Hepatocyte (in vitro differentiated cells): ENCODE data around the gene IGLL5. TPM values are rescaled to one million over a fixed set of nuclear protein-coding genes. Genes with fewer than 3 reads are reported as not detected.

Experiments
- DNase-seq: peaks from one replicate; pipeline ENCODE4 v3.0.0-alpha.2; 2016; ENCODE audit warnings: low spot score
- H2AFZ ChIP-seq: fragments of 200-600 bp; sonication (generic); 2 replicates; pipeline ENCODE4 v1.6.0; 2016; ENCODE audit warnings: antibody characterized with exemption, mild to moderate bottlenecking
- H3K27ac ChIP-seq: fragments of 200-600 bp; sonication (generic); 2 replicates; pipeline ENCODE4 v1.5.1; 2016; ENCODE audit warnings: mild to moderate bottlenecking
- H3K27me3 ChIP-seq: fragments of 200-600 bp; sonication (generic); 2 replicates; pipeline ENCODE4 v1.6.1; 2016
- H3K36me3 ChIP-seq: fragments of 200-600 bp; sonication (generic); replicated peaks from 2 replicates; pipeline ENCODE4 v1.5.1; 2016; ENCODE audit warnings: low read depth; ENCODE audit not compliant: insufficient read depth
- H3K4me1 ChIP-seq: fragments of 200-600 bp; sonication (generic); 2 replicates; pipeline ENCODE4 v1.5.1; 2016; ENCODE audit warnings: mild to moderate bottlenecking, moderate library complexity; ENCODE audit not compliant: insufficient read depth
- H3K4me2 ChIP-seq: fragments of 200-600 bp; sonication (generic); 2 replicates; pipeline ENCODE4 v1.6.0; 2016
- H3K4me3 ChIP-seq: fragments of 200-600 bp; sonication (generic); 2 replicates; pipeline ENCODE4 v1.5.1; 2016; ENCODE audit warnings: mild to moderate bottlenecking
- H3K79me2 ChIP-seq: fragments of 200-600 bp; sonication (generic); 2 replicates; pipeline ENCODE4 v1.6.0; 2017; ENCODE audit warnings: mild to moderate bottlenecking
- H3K9me2 ChIP-seq: fragments of 200-600 bp; sonication (generic); replicated peaks from 2 replicates; pipeline ENCODE4 v1.6.0; 2017; ENCODE audit warnings: mild to moderate bottlenecking; ENCODE audit not compliant: insufficient read depth
- H3K9me3 ChIP-seq: fragments of 200-600 bp; sonication (generic); 2 replicates; pipeline ENCODE4 v1.5.1; 2016; ENCODE audit warnings: low read depth, mild to moderate bottlenecking
- H4K20me1 ChIP-seq: fragments of 200-600 bp; sonication (generic); 2 replicates; pipeline ENCODE4 v1.6.0; 2016; ENCODE audit warnings: mild to moderate bottlenecking; ENCODE audit not compliant: insufficient read depth, poor library complexity, severe bottlenecking
- CTCF ChIP-seq: fragments of 200-600 bp; sonication (generic); IDR thresholded peaks from 2 replicates; pipeline ENCODE4 v1.5.1; 2016; ENCODE audit warnings: antibody characterized with exemption, mild to moderate bottlenecking; ENCODE audit not compliant: poor library complexity
- EZH2 ChIP-seq: fragments of 200-600 bp; sonication (generic); IDR thresholded peaks from 2 replicates; pipeline ENCODE4 v1.6.1; 2016; ENCODE audit warnings: antibody characterized with exemption, mild to moderate bottlenecking, borderline replicate concordance
- EZH2phosphoT487 ChIP-seq: fragments of 200-600 bp; sonication (generic); IDR thresholded peaks from one replicate; pipeline ENCODE4 v1.6.1; 2018; ENCODE audit warnings: antibody characterized with exemption, mild to moderate bottlenecking, low read depth, moderate library complexity; ENCODE audit not compliant: unreplicated experiment, severe bottlenecking
- WGBS: methylation state at CpG from one replicate; pipeline ENCODE4 v1.1.6; 2016; ENCODE audit warnings: low lambda C conversion rate; ENCODE audit errors: missing lambda C conversion rate; 5-methylcytosine and 5-hydroxymethylcytosine counted together
- polyA plus RNA-seq: library from polyadenylated mRNA; unstranded; fragments of >200 nt; fragmentation: Nextera tagmentation; extraction: Ambion mirVana; gene quantifications from 2 replicates; pipeline ENCODE4 v1.2.1, GENCODE V29; 2016
- total RNA-seq: library from RNA; depleted of rRNA; stranded (reverse); fragments of >200 nt; gene quantifications from 2 replicates; pipeline ENCODE4 v1.2.3, GENCODE V29; 2014

The IGLL5 gene
- total and polyA plus RNA-seq, 2 experiments from 2014 or later: not detected

DNA sequence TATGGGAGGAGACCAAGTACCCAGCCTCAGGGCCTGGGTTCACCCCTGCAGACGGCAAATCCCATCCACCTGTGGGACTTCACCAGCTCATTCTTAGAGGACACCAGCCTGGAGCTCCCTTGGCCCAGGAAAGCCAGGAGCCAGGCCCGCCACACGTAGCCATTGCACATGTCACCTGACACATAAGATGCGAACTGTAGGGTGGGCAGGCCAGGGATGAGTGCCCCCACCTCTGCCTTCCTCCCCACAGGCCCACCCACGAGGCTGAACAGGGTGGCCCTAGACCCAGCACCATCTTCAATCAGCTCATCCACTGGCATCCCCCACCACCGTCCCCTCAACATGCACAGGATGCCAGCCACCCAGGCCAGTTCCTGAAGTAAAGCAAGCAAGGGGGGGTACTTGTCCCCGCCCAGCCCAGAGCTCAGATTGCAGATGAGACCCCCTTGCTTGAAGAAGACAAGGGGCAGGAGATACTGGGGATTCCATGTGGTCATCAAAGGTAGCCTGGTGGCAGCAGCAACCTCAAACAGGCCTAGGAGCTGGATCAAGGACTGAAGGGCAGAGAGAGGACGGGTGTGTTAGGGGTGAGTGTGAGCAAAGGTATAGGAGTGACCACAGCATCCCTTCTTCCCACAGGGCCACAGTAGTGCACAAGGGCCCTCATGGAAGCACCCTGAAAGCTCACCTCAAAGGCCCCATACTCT lies 45.6 kb downstream of the IGLL5 start:
- DNase-seq: no peak
- Histone ChIP-seq H2AFZ (no peak overlapping the region), H3K9me3 (no peaks in the 10 kb centered on the region), H3K36me3 (no peaks in the 10 kb centered on the region), H3K79me2 (no peaks in the 10 kb centered on the region), H3K9me2 (no peaks in the 10 kb centered on the region), H3K4me3 (no peak overlapping the region), H3K27ac (no peak overlapping the region), H3K27me3 (no peaks in the 10 kb centered on the region), H3K4me1 (peaks cover 9% of the 10 kb centered on the region), H3K4me2 (no peak overlapping the region), H4K20me1 (no peaks in the 10 kb centered on the region)
- WGBS: 92% methylated on average over 7 of the region's 8 CpGs
- TF ChIP-seq EZH2 (no peak), EZH2phosphoT487 (no peak)

- H3K27ac ChIP-seq: no peak overlapping the region
- H3K27me3 ChIP-seq: no peaks in the 10 kb centered on the region
- no peak for TF ChIP-seq EZH2phosphoT487
- no peak for TF ChIP-seq EZH2
- no peak for TF ChIP-seq CTCF
- no peaks in the 10 kb centered on the region for H3K36me3 ChIP-seq
- no peaks in the 10 kb centered on the region for H3K79me2 ChIP-seq
- H3K4me3 ChIP-seq: no peak overlapping the region
- H3K9me3 ChIP-seq: no peaks in the 10 kb centered on the region
- WGBS: 88% methylated on average over 10 of the region's 10 CpGs
- no peak overlapping the region for H2AFZ ChIP-seq
- H3K9me2 ChIP-seq: no peaks in the 10 kb centered on the region
- no peaks in the 10 kb centered on the region for H4K20me1 ChIP-seq
- peaks cover 2% of the 10 kb centered on the region for H3K4me1 ChIP-seq
- H3K4me2 ChIP-seq: no peak overlapping the region
- no peak for DNase-seq
Measured at GRCh38 chr22:22933807-22934542, 46.4 kb downstream of the IGLL5 start.

GRCh38 chr22:22934543-22935055 lies 47.0 kb downstream of the IGLL5 start:
- no peaks in the 10 kb centered on the region for H4K20me1 ChIP-seq
- TF ChIP-seq EZH2 (no peak), EZH2phosphoT487 (no peak), CTCF (no peak)
- H3K79me2 ChIP-seq: no peaks in the 10 kb centered on the region
- no peak overlapping the region for H3K27ac ChIP-seq
- H3K4me3 ChIP-seq: no peak overlapping the region
- no peak for DNase-seq
- no peaks in the 10 kb centered on the region for H3K9me2 ChIP-seq
- H2AFZ ChIP-seq: no peak overlapping the region
- no peaks in the 10 kb centered on the region for H3K4me1 ChIP-seq
- no peak overlapping the region for H3K4me2 ChIP-seq
- no peaks in the 10 kb centered on the region for H3K36me3 ChIP-seq
- no peaks in the 10 kb centered on the region for H3K9me3 ChIP-seq
- WGBS: 77% methylated on average over 2 of the region's 11 CpGs
- H3K27me3 ChIP-seq: no peaks in the 10 kb centered on the region

DNA sequence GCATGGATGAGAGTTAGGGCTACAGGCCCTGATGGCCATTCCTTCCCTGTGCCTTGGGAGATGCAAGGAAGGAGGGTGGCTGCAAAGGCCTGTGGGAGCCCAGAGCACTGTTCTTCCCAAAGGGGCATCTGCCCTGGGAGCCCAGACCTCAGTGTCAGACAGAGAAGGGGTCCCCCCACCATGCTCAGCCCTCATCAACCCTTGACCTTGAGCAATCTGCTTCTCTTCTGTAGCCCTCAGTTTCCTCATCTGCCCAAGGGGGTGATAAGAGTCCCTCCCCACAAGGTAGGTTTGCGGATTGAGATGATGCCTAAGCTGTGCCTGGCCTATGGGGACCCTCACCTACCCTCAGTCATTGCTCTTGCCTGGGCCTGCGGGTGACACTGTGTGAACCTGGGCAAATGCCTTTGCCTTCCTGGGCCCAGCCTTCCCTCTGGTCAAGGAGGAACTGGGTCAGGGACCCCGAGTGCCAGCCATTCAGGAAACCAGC lies 47.5 kb downstream of the IGLL5 start:
- no peak for TF ChIP-seq CTCF
- TF ChIP-seq EZH2: no peak
- TF ChIP-seq EZH2phosphoT487: no peak
- no peak overlapping the region for H3K27ac ChIP-seq
- 94% methylated on average over 3 of the region's 3 CpGs for WGBS

More for the DNA sequence above, 47.5 kb downstream of the IGLL5 start:
- Histone ChIP-seq H3K4me1 (no peaks in the 10 kb centered on the region), H3K9me3 (no peaks in the 10 kb centered on the region), H3K27me3 (no peaks in the 10 kb centered on the region), H3K4me3 (no peak overlapping the region), H3K36me3 (no peaks in the 10 kb centered on the region), H4K20me1 (no peaks in the 10 kb centered on the region), H3K79me2 (no peaks in the 10 kb centered on the region), H3K4me2 (no peak overlapping the region), H3K9me2 (no peaks in the 10 kb centered on the region), H2AFZ (no peak overlapping the region)
- DNase-seq: no peak
